Hepatocyte (in vitro differentiated cells): ENCODE data around the gene ZMIZ1. TPM values are rescaled to one million over a fixed set of nuclear protein-coding genes. Genes with fewer than 3 reads are reported as not detected.
A peak's percentile ranks its signal among the peaks of the same experiment; 100 is the strongest.

Experiments
- DNase-seq: peaks from one replicate; pipeline ENCODE4 v3.0.0-alpha.2; 2016; ENCODE audit warnings: low spot score
- H2AFZ ChIP-seq: fragments of 200-600 bp; sonication (generic); 2 replicates; pipeline ENCODE4 v1.6.0; 2016; ENCODE audit warnings: antibody characterized with exemption, mild to moderate bottlenecking
- H3K27ac ChIP-seq: fragments of 200-600 bp; sonication (generic); 2 replicates; pipeline ENCODE4 v1.5.1; 2016; ENCODE audit warnings: mild to moderate bottlenecking
- H3K27me3 ChIP-seq: fragments of 200-600 bp; sonication (generic); 2 replicates; pipeline ENCODE4 v1.6.1; 2016
- H3K36me3 ChIP-seq: fragments of 200-600 bp; sonication (generic); replicated peaks from 2 replicates; pipeline ENCODE4 v1.5.1; 2016; ENCODE audit warnings: low read depth; ENCODE audit not compliant: insufficient read depth
- H3K4me1 ChIP-seq: fragments of 200-600 bp; sonication (generic); 2 replicates; pipeline ENCODE4 v1.5.1; 2016; ENCODE audit warnings: mild to moderate bottlenecking, moderate library complexity; ENCODE audit not compliant: insufficient read depth
- H3K4me2 ChIP-seq: fragments of 200-600 bp; sonication (generic); 2 replicates; pipeline ENCODE4 v1.6.0; 2016
- H3K4me3 ChIP-seq: fragments of 200-600 bp; sonication (generic); 2 replicates; pipeline ENCODE4 v1.5.1; 2016; ENCODE audit warnings: mild to moderate bottlenecking
- H3K79me2 ChIP-seq: fragments of 200-600 bp; sonication (generic); 2 replicates; pipeline ENCODE4 v1.6.0; 2017; ENCODE audit warnings: mild to moderate bottlenecking
- H3K9me2 ChIP-seq: fragments of 200-600 bp; sonication (generic); replicated peaks from 2 replicates; pipeline ENCODE4 v1.6.0; 2017; ENCODE audit warnings: mild to moderate bottlenecking; ENCODE audit not compliant: insufficient read depth
- H3K9me3 ChIP-seq: fragments of 200-600 bp; sonication (generic); 2 replicates; pipeline ENCODE4 v1.5.1; 2016; ENCODE audit warnings: low read depth, mild to moderate bottlenecking
- H4K20me1 ChIP-seq: fragments of 200-600 bp; sonication (generic); 2 replicates; pipeline ENCODE4 v1.6.0; 2016; ENCODE audit warnings: mild to moderate bottlenecking; ENCODE audit not compliant: insufficient read depth, poor library complexity, severe bottlenecking
- EZH2 ChIP-seq: fragments of 200-600 bp; sonication (generic); IDR thresholded peaks from 2 replicates; pipeline ENCODE4 v1.6.1; 2016; ENCODE audit warnings: antibody characterized with exemption, mild to moderate bottlenecking, borderline replicate concordance
- EZH2phosphoT487 ChIP-seq: fragments of 200-600 bp; sonication (generic); IDR thresholded peaks from one replicate; pipeline ENCODE4 v1.6.1; 2018; ENCODE audit warnings: antibody characterized with exemption, mild to moderate bottlenecking, low read depth, moderate library complexity; ENCODE audit not compliant: unreplicated experiment, severe bottlenecking
- WGBS: methylation state at CpG from one replicate; pipeline ENCODE4 v1.1.6; 2016; ENCODE audit warnings: low lambda C conversion rate; ENCODE audit errors: missing lambda C conversion rate; 5-methylcytosine and 5-hydroxymethylcytosine counted together
- polyA plus RNA-seq: library from polyadenylated mRNA; unstranded; fragments of >200 nt; fragmentation: Nextera tagmentation; extraction: Ambion mirVana; gene quantifications from 2 replicates; pipeline ENCODE4 v1.2.1, GENCODE V29; 2016
- total RNA-seq: library from RNA; depleted of rRNA; stranded (reverse); fragments of >200 nt; gene quantifications from 2 replicates; pipeline ENCODE4 v1.2.3, GENCODE V29; 2014
- TF ChIP-seq, protein P1 (sequence below): fragments of 200-600 bp; sonication (generic); IDR thresholded peaks from 2 replicates; pipeline ENCODE4 v1.5.1; 2016; ENCODE audit warnings: antibody characterized with exemption, mild to moderate bottlenecking; ENCODE audit not compliant: poor library complexity

The ZMIZ1 gene
- total and polyA plus RNA-seq, 2 experiments from 2014 or later: 30.9 to 32.4 TPM

DNA sequence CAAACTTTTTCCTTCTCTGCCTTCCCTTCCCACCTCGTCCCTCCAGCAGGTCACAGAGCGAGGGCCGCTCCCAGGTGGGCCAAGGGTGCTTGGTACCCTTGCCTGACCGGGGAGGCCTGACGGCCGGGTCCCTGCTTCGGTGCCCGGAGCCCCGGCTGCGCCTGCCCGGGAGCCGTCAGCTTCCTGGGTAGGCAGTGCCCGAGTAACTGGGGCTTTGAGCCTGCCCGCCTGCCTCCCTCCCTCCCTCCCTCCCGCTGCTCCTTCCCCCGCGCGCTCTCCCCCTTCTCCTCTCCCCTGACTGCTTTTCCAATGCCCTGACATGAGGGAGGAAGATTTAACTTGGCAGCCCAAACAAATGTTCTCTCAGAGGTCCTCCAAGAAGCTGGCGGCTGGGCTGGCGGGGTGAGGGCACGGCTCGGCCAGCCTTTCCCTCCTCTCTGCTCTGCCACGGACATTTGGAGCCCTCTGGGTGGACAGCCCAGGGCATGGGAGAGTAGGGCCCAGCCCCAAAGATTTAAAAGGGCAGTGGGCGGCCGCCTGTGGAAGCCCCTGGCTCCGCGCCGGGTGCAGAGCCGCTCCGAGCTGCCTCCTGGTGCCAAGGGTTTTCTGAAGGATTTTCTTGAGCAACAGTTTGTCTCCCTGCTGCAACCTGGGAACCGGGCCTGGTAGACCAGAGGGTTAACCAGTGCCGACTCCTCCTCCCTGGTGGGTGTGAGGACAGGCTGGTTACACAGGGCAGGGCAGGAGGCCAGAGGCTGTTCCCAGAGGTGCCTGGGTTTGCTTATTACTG, 2.0 kb downstream of the ZMIZ1 start:
- DNase-seq: peak; percentile 92
- peak overlapping the region; percentile 98 for H3K4me2 ChIP-seq
- no peaks in the 10 kb centered on the region for H3K9me3 ChIP-seq
- 1% methylated on average over 15 of the region's 32 CpGs for WGBS
- peaks cover 58% of the 10 kb centered on the region for H3K4me1 ChIP-seq
- no peaks in the 10 kb centered on the region for H3K27me3 ChIP-seq
- peak overlapping the region; percentile 98 for H3K4me3 ChIP-seq
- TF ChIP-seq EZH2phosphoT487: no peak
- TF ChIP-seq, protein P1, sequence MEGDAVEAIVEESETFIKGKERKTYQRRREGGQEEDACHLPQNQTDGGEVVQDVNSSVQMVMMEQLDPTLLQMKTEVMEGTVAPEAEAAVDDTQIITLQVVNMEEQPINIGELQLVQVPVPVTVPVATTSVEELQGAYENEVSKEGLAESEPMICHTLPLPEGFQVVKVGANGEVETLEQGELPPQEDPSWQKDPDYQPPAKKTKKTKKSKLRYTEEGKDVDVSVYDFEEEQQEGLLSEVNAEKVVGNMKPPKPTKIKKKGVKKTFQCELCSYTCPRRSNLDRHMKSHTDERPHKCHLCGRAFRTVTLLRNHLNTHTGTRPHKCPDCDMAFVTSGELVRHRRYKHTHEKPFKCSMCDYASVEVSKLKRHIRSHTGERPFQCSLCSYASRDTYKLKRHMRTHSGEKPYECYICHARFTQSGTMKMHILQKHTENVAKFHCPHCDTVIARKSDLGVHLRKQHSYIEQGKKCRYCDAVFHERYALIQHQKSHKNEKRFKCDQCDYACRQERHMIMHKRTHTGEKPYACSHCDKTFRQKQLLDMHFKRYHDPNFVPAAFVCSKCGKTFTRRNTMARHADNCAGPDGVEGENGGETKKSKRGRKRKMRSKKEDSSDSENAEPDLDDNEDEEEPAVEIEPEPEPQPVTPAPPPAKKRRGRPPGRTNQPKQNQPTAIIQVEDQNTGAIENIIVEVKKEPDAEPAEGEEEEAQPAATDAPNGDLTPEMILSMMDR: no peak
- no peak for TF ChIP-seq EZH2
- no peak overlapping the region for H2AFZ ChIP-seq
- H3K9me2 ChIP-seq: no peaks in the 10 kb centered on the region
- H3K27ac ChIP-seq: peak overlapping the region; percentile 98
- peaks cover 56% of the 10 kb centered on the region for H4K20me1 ChIP-seq
- peaks cover 70% of the 10 kb centered on the region for H3K79me2 ChIP-seq
- H3K36me3 ChIP-seq: no peaks in the 10 kb centered on the region

DNA sequence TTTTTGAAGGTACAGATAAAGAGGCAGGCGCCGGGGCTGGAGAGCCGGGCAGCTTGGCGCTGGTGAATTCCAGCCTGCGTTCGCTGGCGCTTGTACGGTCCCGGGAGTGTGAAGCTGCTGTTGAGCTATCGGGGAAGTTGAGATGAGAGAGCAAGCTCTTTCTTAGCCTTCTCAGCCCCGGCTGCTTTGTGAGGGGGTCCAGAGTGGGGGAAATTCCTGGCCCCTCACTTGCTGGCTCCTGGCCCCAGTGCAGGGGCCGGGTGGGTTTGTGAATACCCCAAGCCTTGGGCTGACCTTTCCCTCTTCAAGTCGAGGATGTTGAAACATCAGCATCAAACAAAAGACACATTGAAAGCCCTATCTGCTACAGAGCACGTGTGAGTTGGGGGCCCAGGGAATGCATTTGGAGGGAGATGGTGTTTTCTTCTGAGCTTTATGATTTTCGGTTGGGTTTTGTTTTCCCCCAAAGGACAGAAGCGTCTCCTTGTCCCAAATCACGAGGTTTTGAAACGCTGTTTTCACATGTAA, 2.7 kb downstream of the ZMIZ1 start:
- H3K79me2 ChIP-seq: peaks cover 75% of the 10 kb centered on the region
- DNase-seq: no peak
- H3K4me2 ChIP-seq: peak overlapping the region; percentile 98
- H3K36me3 ChIP-seq: no peaks in the 10 kb centered on the region
- H3K27me3 ChIP-seq: no peaks in the 10 kb centered on the region
- peaks cover 62% of the 10 kb centered on the region for H3K4me1 ChIP-seq
- TF ChIP-seq EZH2phosphoT487 (no peak), EZH2 (no peak)
- TF ChIP-seq, protein P1: no peak
- H3K9me2 ChIP-seq: no peaks in the 10 kb centered on the region
- under 1% methylated on average over 18 of the region's 18 CpGs for WGBS
- H3K27ac ChIP-seq: peak overlapping the region; percentile 98
- no peak overlapping the region for H2AFZ ChIP-seq
- H3K9me3 ChIP-seq: no peaks in the 10 kb centered on the region
- H4K20me1 ChIP-seq: peaks cover 63% of the 10 kb centered on the region
- peak overlapping the region; percentile 98 for H3K4me3 ChIP-seq

DNA sequence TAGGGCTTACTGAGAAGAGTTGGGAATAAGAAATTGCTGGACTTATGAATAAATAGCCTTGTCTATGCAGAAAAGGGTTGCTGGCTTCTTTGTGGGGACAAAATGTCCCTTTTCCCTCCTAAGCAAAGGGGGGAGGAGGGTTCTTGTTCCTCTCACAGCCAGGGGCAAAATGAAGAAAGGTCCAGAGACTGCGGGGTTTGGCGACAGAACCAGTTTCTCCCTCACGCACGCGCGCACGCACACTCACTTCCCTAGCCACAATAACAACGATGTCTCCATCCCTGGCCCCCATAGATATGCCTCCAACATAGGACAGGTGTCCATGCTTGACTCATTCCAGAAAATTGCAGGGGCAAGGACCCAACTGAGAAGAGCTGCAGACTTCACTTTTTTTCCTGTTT, 3.3 kb downstream of the ZMIZ1 start:
- Histone ChIP-seq H3K4me3 (peak overlapping the region; percentile 98), H3K4me2 (peak overlapping the region; percentile 98), H2AFZ (no peak overlapping the region), H3K9me2 (no peaks in the 10 kb centered on the region), H4K20me1 (peaks cover 68% of the 10 kb centered on the region), H3K27ac (peak overlapping the region; percentile 98), H3K9me3 (no peaks in the 10 kb centered on the region), H3K36me3 (no peaks in the 10 kb centered on the region), H3K4me1 (peaks cover 63% of the 10 kb centered on the region), H3K79me2 (peaks cover 80% of the 10 kb centered on the region), H3K27me3 (no peaks in the 10 kb centered on the region)
- WGBS: 52% methylated on average over 8 of the region's 8 CpGs
- TF ChIP-seq, protein P1: no peak
- TF ChIP-seq EZH2phosphoT487: no peak
- DNase-seq: no peak
